Measurements from ENCODE around the gene DDR2.

Gene DDR2

DNA sequence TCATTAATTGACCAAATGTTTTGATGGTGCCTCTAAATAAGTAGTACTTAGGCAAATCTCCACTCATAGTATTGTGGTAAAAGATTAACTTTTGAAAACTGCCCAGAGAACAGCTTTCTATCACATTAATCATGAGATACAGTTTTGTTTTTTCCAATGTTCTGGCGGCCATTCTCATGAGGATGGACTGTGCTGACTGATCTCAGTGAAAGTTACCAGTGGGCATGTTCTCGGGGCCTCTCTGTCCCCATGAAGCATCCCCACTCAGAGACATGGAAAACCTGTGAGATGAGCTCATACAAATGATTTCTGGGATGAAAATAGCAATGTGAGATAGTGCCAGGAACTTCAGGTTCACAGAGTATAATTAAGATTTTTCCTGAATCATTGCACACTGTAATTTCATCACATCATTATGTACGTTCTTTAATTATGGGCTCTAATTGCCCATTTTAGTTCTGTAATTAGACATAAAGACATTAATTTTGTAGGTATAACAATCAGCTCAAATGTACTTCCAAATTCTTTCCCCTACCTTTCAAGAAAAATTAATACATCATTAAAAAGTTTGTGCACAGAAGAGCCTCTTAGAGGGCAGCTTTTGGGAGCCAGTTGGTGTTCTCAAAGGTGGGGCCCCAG lies 40.5 kb downstream of the DDR2 start:
- no peak for DNase-seq (ENCODE audit: low read depth)

DNA sequence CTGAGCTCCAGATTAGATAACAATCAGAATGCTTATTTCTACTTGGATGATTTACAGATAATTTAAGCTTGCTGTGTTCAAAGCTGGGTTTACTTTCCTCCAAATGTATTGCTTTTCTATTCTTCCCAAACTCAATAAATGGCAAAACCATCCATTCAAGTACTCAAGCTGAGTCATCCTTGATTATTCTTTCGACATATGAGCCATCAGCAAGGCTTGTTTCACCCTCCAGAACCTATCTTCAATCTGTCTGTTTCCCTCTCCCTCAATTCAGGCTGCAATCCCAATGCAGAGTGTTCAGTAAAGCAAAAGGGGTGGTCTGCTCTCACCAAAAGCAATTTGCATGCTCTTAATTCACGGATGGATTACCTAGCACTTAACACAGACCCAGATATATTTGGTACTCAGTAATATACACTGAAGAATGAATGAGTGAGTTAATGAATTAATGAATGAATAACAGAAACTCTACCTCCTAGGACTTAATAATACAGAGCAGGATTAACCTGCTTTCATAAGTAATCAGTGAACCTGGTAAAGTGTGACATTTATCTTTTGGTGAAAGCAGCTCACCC lies 41.9 kb downstream of the DDR2 start:
- no peak for DNase-seq (ENCODE audit: low read depth)

DNA sequence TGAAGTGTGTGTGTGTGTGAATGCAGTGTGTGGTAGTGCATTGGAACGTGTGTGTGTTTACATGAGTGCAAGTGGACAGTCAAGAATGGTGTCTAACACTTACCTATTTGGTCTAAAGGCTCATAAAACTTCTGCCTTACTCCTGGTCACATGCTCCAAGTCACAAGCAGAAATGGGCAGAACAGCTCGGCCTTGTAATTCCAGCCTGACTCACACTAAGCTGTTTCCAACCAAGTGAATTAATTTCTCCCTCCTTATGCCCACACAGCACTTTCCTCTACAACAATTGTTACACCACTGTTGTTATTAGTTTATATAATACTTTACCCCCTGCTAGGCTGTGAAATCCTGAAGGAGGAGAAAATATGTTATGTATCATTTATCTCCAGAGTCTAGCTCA lies 43.8 kb downstream of the DDR2 start:
- DNase-seq (ENCODE audit: low read depth), result peak; percentile 78

DNA sequence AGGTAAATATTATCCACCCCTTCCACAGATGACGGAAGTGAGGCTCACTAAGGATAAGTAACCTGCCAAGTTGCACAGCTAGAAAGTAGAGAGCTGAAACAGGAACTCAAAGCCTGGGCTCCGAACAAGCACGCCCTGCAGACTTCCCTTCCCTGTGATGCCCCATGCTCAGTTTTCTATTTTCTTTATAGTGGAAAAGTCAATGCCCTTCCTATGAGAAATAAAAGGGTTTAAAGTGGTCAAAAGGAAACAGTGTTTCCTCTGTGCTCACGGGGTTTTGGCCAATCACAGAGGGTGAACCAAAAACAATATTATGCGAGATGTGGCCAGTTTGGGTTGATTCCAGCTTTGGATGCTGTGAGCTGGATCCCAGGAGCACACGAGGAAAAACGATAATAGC lies 44.5 kb downstream of the DDR2 start:
- peak; percentile 80 for DNase-seq (ENCODE audit: low read depth)

DNA sequence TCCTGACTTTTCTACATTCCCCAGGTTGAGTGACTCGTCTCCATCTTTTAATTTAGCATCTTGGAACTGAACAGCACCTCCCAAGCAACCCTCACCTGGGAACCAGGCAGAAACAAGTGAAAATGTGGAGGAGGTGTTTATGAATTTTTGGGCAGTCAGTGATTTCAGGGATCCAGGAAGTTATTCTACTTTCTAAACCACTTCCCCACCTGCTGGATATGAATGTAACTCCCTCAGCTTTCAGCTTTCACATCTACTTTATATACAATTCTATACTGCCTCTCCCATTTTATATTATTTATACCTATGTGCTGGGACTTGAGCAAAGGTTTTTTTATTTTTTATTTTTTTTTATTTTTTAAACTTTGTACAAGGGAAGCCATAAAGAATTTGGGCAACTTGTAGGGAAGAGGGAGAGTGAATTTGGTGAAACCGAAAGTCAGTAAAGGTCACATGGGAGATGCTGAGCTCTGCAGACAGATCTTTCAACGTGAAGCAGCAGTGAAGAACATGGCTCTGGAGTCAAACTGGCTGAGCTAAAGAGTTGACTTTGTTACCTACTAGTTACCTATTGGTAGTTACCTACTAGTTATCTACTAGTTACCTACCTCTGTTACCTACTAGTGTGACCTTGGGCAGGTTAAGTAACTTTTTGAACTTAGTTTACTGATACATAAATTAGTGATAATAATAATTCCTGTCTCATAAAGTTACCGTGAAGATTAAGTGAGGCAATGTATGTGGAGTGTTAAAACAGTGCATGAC lies 45.5 kb downstream of the DDR2 start:
- DNase-seq (ENCODE audit: low read depth), result no peak

DNA sequence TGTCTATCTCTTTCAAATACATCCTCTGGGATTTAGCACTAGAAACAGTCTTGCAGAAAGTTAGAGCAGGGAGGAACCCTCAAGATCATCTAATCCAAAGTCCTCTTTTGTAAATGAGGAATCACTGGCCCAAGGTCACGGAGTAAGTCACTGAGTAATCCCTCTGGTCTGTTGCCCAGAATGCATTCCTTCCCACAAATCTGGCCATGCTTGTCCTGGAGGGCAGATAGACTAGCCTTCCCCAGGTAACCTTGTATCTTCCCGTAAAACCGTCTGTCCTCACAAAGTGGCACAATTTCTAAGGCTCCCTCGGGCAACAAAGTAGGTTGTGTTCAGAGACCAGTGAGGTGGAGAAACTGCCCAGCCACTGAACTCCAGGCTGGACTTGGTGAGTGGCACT lies 46.2 kb downstream of the DDR2 start:
- peak; percentile 75 for DNase-seq (ENCODE audit: low read depth)

DNA sequence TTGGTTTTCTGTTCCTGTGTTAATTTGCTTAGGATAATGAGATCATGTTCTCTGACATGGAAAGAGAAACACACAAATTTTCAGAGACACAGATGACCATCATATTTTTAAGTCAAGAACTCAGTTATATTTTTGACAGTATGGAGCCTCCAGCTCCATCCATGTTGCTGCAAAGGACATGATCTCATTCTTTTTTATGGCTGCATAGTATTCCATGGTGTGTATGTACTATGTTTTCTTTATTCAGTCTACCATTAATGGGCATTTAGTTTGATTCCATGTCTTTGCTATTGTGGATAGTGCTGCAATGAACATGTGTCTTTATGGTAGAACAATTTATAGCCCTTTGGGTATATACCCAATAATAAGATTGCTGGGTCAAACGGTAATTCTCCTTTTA lies 47.0 kb downstream of the DDR2 start:
- no peak for DNase-seq (ENCODE audit: low read depth)

DNA sequence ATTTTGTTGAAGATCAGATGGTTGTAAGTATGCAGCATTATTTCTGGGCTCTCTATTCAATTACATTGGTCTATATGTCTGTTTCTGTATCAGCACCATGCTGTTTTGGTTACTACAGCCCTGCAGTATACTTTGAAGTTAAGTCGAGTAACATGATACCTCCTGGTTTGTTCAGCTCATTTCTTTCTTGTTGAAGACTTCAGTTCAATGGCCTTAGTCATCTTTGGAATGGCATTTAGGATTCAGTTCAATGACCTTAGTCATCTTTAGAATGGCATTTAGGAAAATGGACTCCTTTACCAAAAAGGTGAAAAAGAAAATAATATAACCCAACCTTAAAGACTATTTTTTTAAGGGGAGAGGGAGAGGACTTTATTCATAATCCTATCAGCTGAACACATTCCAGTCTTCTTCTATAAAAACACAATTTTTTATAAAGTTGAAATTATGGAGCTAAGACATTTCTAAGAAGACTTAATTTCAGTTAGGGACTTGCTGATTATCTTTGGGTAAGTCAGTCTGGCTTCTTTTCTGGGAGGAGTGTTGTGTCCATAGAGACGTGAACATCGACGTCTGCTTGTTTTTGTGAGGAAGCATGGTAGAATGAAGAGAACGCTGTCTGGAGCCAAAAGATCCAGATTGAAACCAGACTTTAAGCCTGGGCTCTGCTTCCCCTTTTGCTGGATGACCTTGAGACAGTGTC lies 48.3 kb downstream of the DDR2 start:
- no peak for DNase-seq (ENCODE audit: low read depth)

DNA sequence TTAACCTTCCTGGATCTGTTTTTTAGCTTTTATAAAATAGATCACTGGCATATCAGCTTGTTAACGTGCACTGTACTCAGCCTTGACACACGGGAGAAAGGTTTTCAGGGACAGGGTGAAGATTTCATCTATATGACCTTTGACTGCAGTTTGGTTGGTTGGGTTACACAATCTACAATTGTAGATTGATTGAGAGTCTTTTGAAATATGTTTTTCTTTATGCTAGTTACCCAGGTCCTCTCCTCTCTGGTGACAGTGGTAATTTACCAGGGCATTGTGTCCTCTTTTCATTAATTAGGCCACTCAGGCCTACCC lies 48.8 kb downstream of the DDR2 start:
- no peak for DNase-seq (ENCODE audit: low read depth)

DNA sequence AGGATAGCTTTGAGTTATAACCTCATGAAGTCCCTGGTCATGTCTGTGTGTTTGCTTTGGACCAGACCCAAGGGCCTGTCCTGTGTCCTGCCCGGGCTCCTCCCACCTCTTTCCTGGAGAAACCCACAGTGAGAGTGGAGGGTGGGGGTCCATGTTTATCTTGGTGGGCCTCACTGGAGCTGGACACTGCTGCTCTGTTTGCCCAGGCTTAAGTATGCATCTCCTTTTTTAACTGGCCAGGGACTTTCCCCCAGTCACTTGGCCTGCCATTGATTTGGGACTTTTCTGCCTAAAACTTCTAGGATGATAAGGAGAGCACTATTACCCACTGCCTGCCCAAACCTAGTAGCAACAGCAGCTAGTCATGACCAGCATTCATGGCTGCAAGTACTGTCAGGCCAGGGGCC lies 49.8 kb downstream of the DDR2 start:
- DNase-seq (ENCODE audit: low read depth), result no peak

DNA sequence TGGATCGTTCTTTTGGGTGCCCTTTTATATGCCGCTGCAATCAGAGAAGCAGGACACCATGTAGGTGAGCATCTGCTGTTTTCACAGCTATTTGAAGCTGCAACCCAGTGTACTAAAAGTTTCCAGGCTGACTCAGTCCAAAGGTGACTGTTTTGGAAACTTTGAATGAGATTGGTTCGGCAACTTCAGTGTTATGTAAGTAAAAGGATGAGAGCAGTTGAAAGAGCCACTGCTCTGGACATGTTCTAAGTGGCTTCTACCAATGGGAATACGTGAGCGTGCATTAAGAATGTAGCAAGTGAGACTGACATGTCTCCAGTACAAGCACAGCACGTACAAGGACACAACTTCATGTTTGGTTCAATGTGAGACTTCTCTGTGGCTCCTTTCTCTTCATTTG lies 55.6 kb downstream of the DDR2 start:
- no peak for DNase-seq (ENCODE audit: low read depth)

DNA sequence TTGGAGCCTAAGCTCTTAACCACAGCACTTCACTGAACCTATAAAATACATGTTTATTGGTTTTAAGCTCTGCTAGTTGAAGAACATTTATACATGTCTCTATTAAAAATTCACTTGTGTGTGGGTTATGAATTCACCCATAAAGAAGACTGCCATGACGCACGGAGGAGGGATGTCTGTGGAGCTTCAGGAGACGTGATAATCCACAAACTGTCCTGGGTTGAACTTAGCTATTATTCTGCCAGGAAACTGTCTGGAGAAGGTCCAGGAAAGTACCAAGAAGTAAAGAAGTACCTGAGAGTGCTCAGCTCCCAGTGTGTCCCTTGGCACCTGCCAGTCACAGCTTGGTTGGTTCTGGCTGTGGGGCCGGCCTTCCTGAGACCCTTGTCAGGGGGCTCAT lies 56.3 kb downstream of the DDR2 start:
- DNase-seq (ENCODE audit: low read depth), result no peak

DNA sequence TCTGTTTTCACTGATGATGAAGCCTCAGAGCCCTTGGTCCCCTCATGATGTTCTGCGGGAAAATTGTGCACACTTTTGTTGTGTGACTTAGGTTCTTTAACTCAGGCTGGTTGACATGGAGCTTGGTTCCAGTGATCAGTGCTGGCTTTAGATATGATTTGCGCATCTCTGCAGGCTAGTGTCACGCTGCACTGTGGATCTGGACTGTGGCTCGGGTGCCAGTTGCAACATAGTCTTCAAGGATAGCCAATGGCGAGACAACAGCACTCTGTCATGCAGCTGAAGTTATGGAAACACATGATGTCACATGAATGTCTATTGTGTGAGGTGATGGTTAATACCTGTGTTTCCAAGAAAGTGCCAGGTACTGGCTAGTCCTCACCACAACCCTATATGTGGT lies 56.7 kb downstream of the DDR2 start:
- DNase-seq (ENCODE audit: low read depth), result no peak

DNA sequence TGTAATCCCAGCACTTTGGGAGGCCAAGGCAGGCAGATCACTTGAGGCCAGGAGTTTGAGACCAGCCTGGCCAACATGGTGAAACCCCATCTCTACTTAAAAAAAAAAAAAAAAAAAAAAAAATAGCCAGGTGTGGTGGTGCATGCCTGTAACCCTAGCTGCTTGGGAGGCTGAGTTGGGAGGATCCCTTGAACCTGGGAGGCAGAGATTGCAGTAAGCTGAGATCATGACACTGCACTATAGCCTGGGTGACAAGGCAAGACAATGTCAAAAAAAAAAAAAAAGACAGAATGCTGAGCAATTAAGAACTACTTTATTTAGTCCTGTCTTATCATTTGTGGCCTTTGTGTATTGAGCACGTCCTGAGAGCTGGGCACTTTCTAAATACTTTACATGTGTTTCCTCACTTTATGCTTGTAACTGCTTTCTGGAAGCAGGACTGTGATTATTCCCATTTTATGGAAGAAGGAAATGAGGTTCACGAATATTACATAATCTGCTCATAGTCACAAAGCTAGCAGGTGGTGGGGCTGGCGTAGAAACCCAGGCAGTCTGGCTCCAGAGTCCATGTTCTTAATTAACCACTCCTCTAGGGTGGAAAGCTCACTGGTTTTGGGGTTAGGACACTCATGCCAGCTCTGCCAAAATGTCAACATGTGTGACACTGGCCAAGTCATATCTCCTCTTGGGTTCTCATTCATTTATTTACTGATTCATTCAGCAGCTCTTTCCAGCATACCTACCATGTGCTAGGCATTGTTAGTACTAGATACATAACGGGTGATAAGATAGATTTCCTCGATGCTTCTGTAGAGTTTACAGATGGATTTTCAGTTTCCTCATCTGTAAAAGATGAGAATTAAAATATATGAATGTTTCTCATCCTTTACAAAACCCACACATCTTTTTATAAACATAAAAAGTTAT lies 57.7 kb downstream of the DDR2 start:
- no peak for DNase-seq (ENCODE audit: low read depth)

DNA sequence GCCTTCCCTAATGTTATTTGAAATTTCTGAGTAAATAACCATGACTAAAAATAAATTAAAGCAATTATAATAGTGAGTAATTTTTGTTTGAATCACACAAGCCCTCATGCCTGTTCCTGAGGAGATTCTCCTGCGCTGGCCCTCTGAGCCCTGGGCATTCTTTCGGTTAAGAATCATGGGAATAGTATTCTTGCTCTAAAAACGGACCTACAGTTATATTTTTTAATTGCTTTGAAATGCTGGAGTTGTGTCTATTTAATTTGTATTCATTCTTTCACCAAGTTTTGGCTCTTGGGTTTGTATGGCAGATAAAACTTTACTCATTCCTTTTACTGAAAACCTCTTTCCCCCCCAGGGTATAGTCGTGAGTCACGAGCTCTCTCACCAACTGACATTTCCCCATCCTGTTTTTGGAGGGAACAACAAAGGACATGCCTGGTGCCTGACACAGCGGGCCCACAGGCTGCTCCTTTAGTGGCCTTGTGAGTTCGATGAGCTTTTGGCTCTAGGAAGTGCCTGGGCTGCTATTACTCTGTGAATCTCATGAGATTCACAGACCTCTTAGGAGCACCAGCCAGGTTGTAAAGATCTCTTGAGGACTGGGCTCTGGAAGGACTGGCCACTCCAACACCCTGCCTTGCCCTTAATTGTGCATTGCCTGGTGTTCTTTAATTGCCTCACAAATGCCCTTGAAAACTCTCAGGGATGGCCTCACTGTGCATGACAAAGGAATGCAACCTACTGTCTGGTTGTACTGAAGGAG lies 58.6 kb downstream of the DDR2 start:
- DNase-seq (ENCODE audit: low read depth), result peak; percentile 97

DNA sequence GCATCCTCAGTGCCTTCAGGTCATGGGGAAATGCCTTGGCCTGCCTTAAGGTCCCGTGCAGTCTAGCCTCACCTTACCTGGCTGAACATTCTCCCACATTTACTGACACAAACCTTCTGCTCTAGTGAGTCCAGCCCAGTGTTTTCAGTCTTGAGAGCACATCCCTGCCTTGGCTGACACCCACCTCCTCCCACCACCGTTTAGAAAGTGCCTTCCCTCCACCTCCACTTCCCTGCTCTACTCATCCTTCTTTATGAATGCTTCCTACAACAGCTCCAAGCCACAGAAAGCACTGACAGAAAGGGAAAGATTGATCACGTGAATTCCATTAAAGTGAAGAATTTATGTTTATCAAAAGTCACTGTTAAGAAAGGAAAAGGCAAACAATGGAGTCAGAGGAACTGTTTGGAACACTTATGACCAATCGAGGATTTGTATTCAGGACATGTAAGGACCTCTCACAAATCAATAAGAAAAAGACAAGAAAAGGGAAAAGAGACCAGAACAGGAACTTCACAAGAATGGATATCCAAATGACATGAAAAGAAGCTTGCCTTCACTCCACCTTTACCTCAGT lies 59.8 kb downstream of the DDR2 start:
- no peak for DNase-seq (ENCODE audit: low read depth)

DNA sequence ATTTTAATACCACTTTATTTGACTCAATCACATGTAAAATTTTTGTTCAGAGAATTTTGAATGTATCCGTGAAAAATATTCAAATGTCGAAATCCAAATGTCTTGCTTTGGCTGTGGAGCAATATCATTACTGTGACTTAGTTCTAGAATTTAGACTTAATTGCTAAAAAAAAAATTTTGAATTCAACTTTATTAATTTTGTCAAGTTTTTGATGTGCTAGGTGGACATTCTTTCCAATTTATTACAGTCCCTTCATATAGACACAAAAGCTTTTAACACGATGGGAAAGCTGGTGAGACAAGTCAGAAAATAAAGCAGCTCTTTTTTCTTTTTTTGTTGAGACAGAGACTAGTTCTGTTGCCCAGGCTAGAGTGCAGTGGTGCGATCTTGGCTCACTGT lies 62.6 kb downstream of the DDR2 start:
- DNase-seq (ENCODE audit: low read depth), result no peak

DNA sequence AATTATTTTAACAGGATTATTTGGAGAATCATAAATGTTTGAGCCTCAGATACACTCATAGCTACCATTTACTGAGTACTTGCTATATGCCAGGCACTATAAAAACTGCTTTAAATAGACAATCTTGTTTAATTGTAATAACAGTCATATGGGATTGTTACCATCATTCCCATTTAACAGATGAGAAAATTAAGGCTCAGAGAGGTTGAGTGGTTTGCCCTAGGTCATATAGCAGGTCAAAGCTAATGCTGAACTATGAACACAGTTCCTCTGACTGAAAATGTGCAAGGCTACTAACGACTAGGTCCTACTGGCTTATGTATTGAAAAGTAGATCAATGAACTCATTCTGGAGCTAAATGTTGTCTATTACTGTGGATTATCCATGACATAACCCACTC lies 63.4 kb downstream of the DDR2 start:
- no peak for DNase-seq (ENCODE audit: low read depth)

DNA sequence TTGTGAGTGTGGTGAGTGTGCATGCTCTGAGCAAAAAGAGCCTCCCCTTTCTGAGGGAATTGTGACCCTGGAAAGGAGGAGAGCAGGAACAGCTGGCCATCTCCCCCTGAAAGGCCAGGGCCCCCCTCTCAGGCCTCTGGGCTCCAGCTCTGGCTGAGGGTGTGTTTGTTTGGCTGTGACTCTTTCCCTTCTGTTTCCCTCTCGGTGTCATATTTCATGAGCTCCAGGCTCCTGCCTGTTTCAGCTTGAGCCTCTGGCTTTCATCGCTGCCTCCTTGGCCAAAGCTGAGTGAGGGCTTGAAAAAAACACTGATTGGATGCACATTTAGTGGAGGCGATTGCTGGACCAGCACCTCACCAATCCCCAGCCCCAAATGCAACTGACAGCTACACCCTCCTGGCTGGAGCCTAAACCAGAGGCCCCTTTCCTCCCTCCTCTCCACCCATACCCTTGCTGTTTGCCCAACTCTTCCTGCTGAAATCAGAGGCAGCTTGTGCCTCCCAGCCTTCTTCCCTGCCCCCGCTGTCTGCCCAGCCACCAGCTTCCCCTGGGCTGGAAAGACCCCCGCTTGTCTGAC lies 64.1 kb downstream of the DDR2 start:
- DNase-seq (ENCODE audit: low read depth), result peak; percentile 95

DNA sequence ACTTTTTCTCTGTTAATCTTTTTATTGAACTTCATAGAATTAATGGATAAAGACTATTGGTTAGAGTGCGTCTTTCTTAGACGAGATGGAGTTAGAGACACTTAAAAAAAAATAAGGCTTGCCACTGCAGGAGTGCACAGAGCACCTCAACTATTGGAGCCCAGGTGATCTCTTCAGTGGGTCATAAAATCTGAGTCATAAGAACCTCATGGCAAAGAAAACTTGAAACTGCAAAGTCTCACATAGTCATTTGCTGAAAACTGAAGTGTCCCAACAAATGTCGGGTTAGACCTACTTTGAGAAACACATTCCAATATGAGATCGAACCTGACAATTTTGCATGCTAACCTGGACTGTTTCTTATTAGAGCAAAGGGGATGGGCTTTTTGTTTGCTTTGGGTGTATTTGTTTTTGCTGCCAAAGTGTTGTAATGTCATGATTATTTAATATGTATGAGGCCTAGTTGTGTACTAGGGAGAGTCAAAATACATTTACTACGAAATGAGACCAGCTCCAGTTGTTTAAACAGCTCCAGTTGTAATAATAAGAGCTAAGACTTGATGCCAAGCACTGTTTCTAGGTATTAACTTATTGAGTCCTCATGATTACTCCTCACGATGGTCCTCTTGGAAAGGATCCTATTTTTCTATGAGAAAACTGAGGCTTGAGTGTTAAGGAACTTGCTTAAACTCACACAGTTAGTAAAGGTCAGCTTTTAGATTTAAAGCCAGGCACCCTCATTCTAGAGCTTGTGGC lies 65.1 kb downstream of the DDR2 start:
- DNase-seq (ENCODE audit: low read depth), result no peak
